K562 (cell line): ENCODE data around the gene RERG. TPM values are rescaled to one million over a fixed set of nuclear protein-coding genes. Genes with fewer than 3 reads are reported as not detected.

Source experiments
- ATAC-seq: fragments of 200-7000 bp; cut with Tn5 transposase; 3 replicates; pipeline ENCODE4 v1.9.1; 2020; ENCODE audit warnings: moderate library complexity
- BruUV-seq: library from RNA; stranded (reverse); fragments of 400-500 nt; replicated peaks from 2 replicates; lab custom pipeline; 2021; lab: Mats Ljungman, UMichigan
- CTCF ChIA-PET: fragments of 300-600 bp; formaldehyde crosslinking; extraction: SDS; loops from one replicate; lab custom pipeline; 2021; ENCODE audit warnings: low intra/inter-chr PET ratio; lab: Yijun Ruan, JAX
- POLR2A ChIA-PET: fragments of 300-600, 350-650 bp; sonication (Branson Sonifier 250); formaldehyde crosslinking; extraction: SDS; loops from one replicate; lab custom pipeline; 2021; ENCODE audit warnings: antibody characterized with exemption, inconsistent platforms; lab: Yijun Ruan, JAX
- DNase-seq, 4 experiments: peaks; one replicate each; pipeline versions ENCODE4 v3.0.0 to v3.0.0-alpha.2; 2011 to 2018; ENCODE audit warnings: low spot score in 3 of 4, mixed read lengths in 3 of 4; ENCODE audit errors: extremely low read depth in 1 of 4
- FAIRE-seq: peaks from 2 replicates; lab custom pipeline; 2011; peaks lifted over from hg19 to GRCh38; lab: Jason Lieb, UNC
- H2AFZ ChIP-seq: 2 replicates; pipeline ENCODE4 v1.6.0; 2011; ENCODE audit warnings: low read depth, low read length, control low read depth, inconsistent platforms
- H3K27ac ChIP-seq: fragments of 200-600 bp; 3 replicates; pipeline ENCODE4 v1.8.0; 2011; ENCODE audit warnings: low read depth, mild to moderate bottlenecking, control low read depth, inconsistent platforms, low read length, moderate library complexity, mixed read lengths; ENCODE audit errors: extremely low read depth
- H3K27me3 ChIP-seq, 2 experiments: fragments of 300-600 bp in 1 of 2; 2 replicates in 1 of 2; 3 replicates in 1 of 2; pipeline versions ENCODE4 v1.6.0 to v1.8.0; 2011; ENCODE audit warnings: inconsistent platforms in 2 of 2, low read length in 2 of 2, mild to moderate bottlenecking in 1 of 2, mixed read lengths in 1 of 2, moderate library complexity in 1 of 2; ENCODE audit not compliant: control insufficient read depth in 2 of 2, insufficient read depth in 2 of 2
- H3K36me3 ChIP-seq: fragments of 300-600 bp; 3 replicates; pipeline ENCODE4 v1.8.0; 2011; ENCODE audit warnings: mild to moderate bottlenecking, low read length, inconsistent platforms; ENCODE audit not compliant: control insufficient read depth, insufficient read depth
- H3K4me1 ChIP-seq, 2 experiments: fragments of 200-600 bp in 1 of 2; replicated peaks in 1 of 2; 2 replicates in 1 of 2; 3 replicates in 1 of 2; pipeline versions ENCODE4 v1.5.1 to v1.8.0; 2011; ENCODE audit warnings: inconsistent platforms in 2 of 2, low read length in 2 of 2, mild to moderate bottlenecking in 1 of 2, mixed read lengths in 1 of 2, moderate library complexity in 1 of 2; ENCODE audit not compliant: control insufficient read depth in 2 of 2, insufficient read depth in 2 of 2
- H3K4me2 ChIP-seq: 2 replicates; pipeline ENCODE4 v1.6.1; 2011; ENCODE audit warnings: low read length, control low read depth, inconsistent platforms, mixed read lengths; ENCODE audit not compliant: insufficient read depth
- H3K4me3 ChIP-seq: fragments of 200-600 bp; sonication (generic), shearing (Covaris generic); 2 replicates; pipeline ENCODE4 v1.5.1; 2016; ENCODE audit warnings: control low read depth, inconsistent platforms
- H3K79me2 ChIP-seq: fragments of 200-600 bp; 3 replicates; pipeline ENCODE4 v1.8.0; 2011; ENCODE audit warnings: low read length, inconsistent platforms; ENCODE audit not compliant: control insufficient read depth, insufficient read depth
- H3K9ac ChIP-seq, 2 experiments: 2 replicates each; pipeline versions ENCODE4 v1.6.0 to v1.6.1; 2011; ENCODE audit warnings: low read depth in 2 of 2, low read length in 2 of 2, control low read depth in 1 of 2, inconsistent platforms in 1 of 2, mild to moderate bottlenecking in 1 of 2, mixed read lengths in 1 of 2; ENCODE audit not compliant: insufficient read depth in 1 of 2
- H3K9me1 ChIP-seq: one replicate; pipeline ENCODE4 v1.6.0; 2011; ENCODE audit warnings: inconsistent platforms, mild to moderate bottlenecking, low read length, moderate library complexity; ENCODE audit not compliant: control insufficient read depth, insufficient read depth
- H3K9me3 ChIP-seq: replicated peaks from 2 replicates; pipeline ENCODE4 v1.5.1; 2011; ENCODE audit warnings: low read depth, low read length, inconsistent platforms; ENCODE audit not compliant: control insufficient read depth, insufficient read depth
- H4K20me1 ChIP-seq: replicated peaks from 2 replicates; pipeline ENCODE4 v1.6.1; 2011; ENCODE audit warnings: low read length, inconsistent platforms, mixed read lengths; ENCODE audit not compliant: control insufficient read depth, insufficient read depth
- ELF1 ChIP-seq: fragments of 200-800 bp; sonication (Bioruptor generic); IDR thresholded peaks from 2 replicates; pipeline ENCODE4 v1.6.1; 2016; ENCODE audit warnings: missing genetic modification characterization, missing compliant biosample characterization
- MITF ChIP-seq: IDR thresholded peaks from 2 replicates; pipeline ENCODE4 v1.6.1; 2014; ENCODE audit warnings: antibody characterized with exemption
- PRMT5 ChIP-seq: sonication (generic); formaldehyde crosslinking; IDR thresholded peaks from 2 replicates; pipeline ENCODE4 v1.5.0; 2020; ENCODE audit warnings: missing genetic modification reagents
- RCOR1 ChIP-seq, 2 experiments: IDR thresholded peaks; 2 replicates each; pipeline ENCODE4 v1.6.1; 2012; ENCODE audit warnings: low read depth in 2 of 2, low read length in 2 of 2, borderline replicate concordance in 1 of 2, improper control_type of control experiment in 1 of 2
- THRA ChIP-seq: fragments of 450-650 bp; IDR thresholded peaks from 2 replicates; pipeline ENCODE4 v1.6.1; 2017; ENCODE audit warnings: mild to moderate bottlenecking, moderate library complexity
- U2AF2 ChIP-seq: fragments of 200-400 bp; formaldehyde crosslinking; optimal IDR thresholded peaks from 2 replicates; pipeline ENCODE3; 2017; ENCODE audit warnings: low read depth, mild to moderate bottlenecking, low read length
- ZNF175 ChIP-seq: fragments of 200-800 bp; sonication (Bioruptor generic); IDR thresholded peaks from 2 replicates; pipeline ENCODE4 v1.6.1; 2016; ENCODE audit warnings: low read depth, mild to moderate bottlenecking, missing genetic modification characterization, missing compliant biosample characterization
- ZNF217 ChIP-seq: sonication (generic); formaldehyde crosslinking; IDR thresholded peaks from 2 replicates; pipeline ENCODE4 v1.8.0; 2022; ENCODE audit warnings: mild to moderate bottlenecking, missing genetic modification reagents
- ZNF592 ChIP-seq: fragments of 450-650 bp; IDR thresholded peaks from 2 replicates; pipeline ENCODE4 v1.6.1; 2017; ENCODE audit warnings: antibody characterized with exemption, mild to moderate bottlenecking
- WGBS: fragments of 100-300 bp; shearing (Covaris generic); methylation state at CpG from one replicate; pipeline ENCODE4 v1.1.6; 2016; ENCODE audit warnings: low coverage, mixed read lengths; ENCODE audit not compliant: insufficient coverage; ENCODE audit errors: missing lambda C conversion rate; 5-methylcytosine and 5-hydroxymethylcytosine counted together
- in situ Hi-C: fragments of 300-500 bp; cut with MboI; formaldehyde crosslinking; loops from 4 replicates; pipeline ENCODE4 v1.15.0; 2018; ENCODE audit warnings: inconsistent platforms, mixed read lengths
- intact Hi-C: fragments of 100-400 bp; cut with micrococcal nuclease; formaldehyde crosslinking; loops from 2 replicates; pipeline ENCODE4 v1.14.2; 2022
- polyA plus RNA-seq, 8 experiments: library from polyadenylated mRNA; depleted of rRNA in 4 of 8; stranded (reverse) in 5 of 8; unstranded in 3 of 8; fragments of >200 nt; fragmentation: Nextera tagmentation in 2 of 8; fragmentation: Illumina TruSeq in 1 of 8; extraction: Ambion mirVana in 2 of 8; extraction: Trizol in 1 of 8; gene quantifications; 2 replicates each; pipeline versions ENCODE4 v1.2.1 to v1.2.3, GENCODE V29; 2011 to 2014; ENCODE audit warnings: inconsistent platforms in 1 of 8, missing spikeins in 1 of 8
- total RNA-seq, 7 experiments: library from RNA; depleted of rRNA in 6 of 7; stranded (reverse); fragments of >200 nt in 6 of 7; fragmentation: Illumina TruSeq in 2 of 7; extraction: Trizol in 2 of 7; gene quantifications; 2 replicates each; pipeline versions ENCODE4 v1.2.1 to v1.2.3, GENCODE V29; 2011 to 2021; ENCODE audit warnings: low replicate concordance in 1 of 7

The RERG gene
- total and polyA plus RNA-seq, 9 of the 15 experiments (the other 6 are each of a cell fraction or from before 2014, with no cell fraction given) = 2.2 to 7.3 (median 3.0) TPM

GRCh38 chr12:15172060-15172822 lies 49.0 kb downstream of the RERG start:
- no peaks in the 10 kb centered on the region for H3K27me3 ChIP-seq
- no peak overlapping the region for H3K9ac ChIP-seq
- H3K4me2 ChIP-seq = no peak overlapping the region
- no peaks in the 10 kb centered on the region for H3K9me1 ChIP-seq
- intact Hi-C loops = no loop called here
- TF ChIP-seq ZNF217 = no peak
- no peak for TF ChIP-seq MITF
- TF ChIP-seq ZNF175 (CRISPR knock-in tag) = no peak
- no peak for TF ChIP-seq PRMT5
- TF ChIP-seq THRA = no peak
- no peak for TF ChIP-seq ZNF592
- no peak for TF ChIP-seq ELF1 (tag)
- no peak for TF ChIP-seq RCOR1 (IDR thresholded peaks at IDR 0.05; ENCODE audit: borderline replicate concordance in 1 of 2, low read depth in 2 of 2, low read length in 2 of 2)
- TF ChIP-seq U2AF2 = no peak
- no TSS peak for BruUV-seq
- H3K27ac ChIP-seq = no peak overlapping the region
- DNase-seq (no peak), FAIRE-seq (no peak), ATAC-seq (no peak)
- H2AFZ ChIP-seq = no peak overlapping the region
- CTCF ChIA-PET = no interaction called here
- no peaks in the 10 kb centered on the region for H3K4me1 ChIP-seq
- H3K4me3 ChIP-seq = no peak overlapping the region
- in situ Hi-C loops = no loop called here
- WGBS = 0% methylated on average over 3 of the region's 3 CpGs
- no peaks in the 10 kb centered on the region for H3K36me3 ChIP-seq
- POLR2A ChIA-PET = no interaction called here
- no peaks in the 10 kb centered on the region for H3K9me3 ChIP-seq
- no peaks in the 10 kb centered on the region for H3K79me2 ChIP-seq
- no peaks in the 10 kb centered on the region for H4K20me1 ChIP-seq
